ENCODE results near the gene LACRT. TPM values are rescaled to one million over a fixed set of nuclear protein-coding genes. Genes with fewer than 3 reads are reported as not detected.

Gene LACRT
- total and polyA plus RNA-seq, 2 experiments from 2014 or later = not detected

- Histone ChIP-seq H3K4me3 (no peak overlapping the region), H3K4me2 (ENCODE audit: unreplicated experiment) (no peak overlapping the region), H3K27me3 (replicated peaks; ENCODE audit: insufficient read depth) (no peaks in the 10 kb centered on the region; the same call in 1 of the 2 replicates), H3K9me3 (ENCODE audit: low read depth) (no peaks in the 10 kb centered on the region), H3K4me1 (ENCODE audit: insufficient read depth) (no peaks in the 10 kb centered on the region), H3K9ac (no peak overlapping the region), H3K9me2 (ENCODE audit: insufficient read depth) (no peaks in the 10 kb centered on the region), H3K27ac (no peak overlapping the region), H3K36me3 (ENCODE audit: low read depth) (no peaks in the 10 kb centered on the region), H3K79me2 (ENCODE audit: insufficient read depth) (no peaks in the 10 kb centered on the region), H3F3A (ENCODE audit: insufficient read depth) (no peaks in the 10 kb centered on the region), H4K20me1 (ENCODE audit: insufficient read depth) (no peaks in the 10 kb centered on the region), H2AFZ (no peak overlapping the region)
- in situ Hi-C loops (cut with MboI) = no loop called here
- TF ChIP-seq EZH2 (IDR thresholded peaks at IDR 0.05; ENCODE audit: insufficient read depth, poor library complexity, severe bottlenecking) = no peak
- no peak for TF ChIP-seq EZH2phosphoT487 (IDR thresholded peaks at IDR 0.05; ENCODE audit: insufficient read depth, low read depth)
- DNase-seq = no peak
- 42% methylated on average over 8 of the region's 8 CpGs for WGBS, 2 experiments (ENCODE audit: low coverage in 1 of 2, low lambda C conversion rate in 2 of 2, missing lambda C conversion rate in 2 of 2)
Measured at GRCh38 chr12:54631988-54632728, 2.5 kb downstream of the LACRT start.

- Histone ChIP-seq H3K4me1 (ENCODE audit: insufficient read depth) (no peaks in the 10 kb centered on the region), H3K36me3 (ENCODE audit: low read depth) (no peaks in the 10 kb centered on the region), H3F3A (ENCODE audit: insufficient read depth) (no peaks in the 10 kb centered on the region), H3K4me2 (ENCODE audit: unreplicated experiment) (no peak overlapping the region), H3K9me2 (ENCODE audit: insufficient read depth) (no peaks in the 10 kb centered on the region), H3K9me3 (ENCODE audit: low read depth) (no peaks in the 10 kb centered on the region), H3K9ac (no peak overlapping the region), H4K20me1 (ENCODE audit: insufficient read depth) (no peaks in the 10 kb centered on the region), H3K4me3 (no peak overlapping the region), H3K27ac (no peak overlapping the region), H2AFZ (no peak overlapping the region), H3K79me2 (ENCODE audit: insufficient read depth) (no peaks in the 10 kb centered on the region), H3K27me3 (replicated peaks; ENCODE audit: insufficient read depth) (no peaks in the 10 kb centered on the region; the same call in 1 of the 2 replicates)
- in situ Hi-C loops (cut with MboI) = no loop called here
- TF ChIP-seq EZH2phosphoT487 (IDR thresholded peaks at IDR 0.05; ENCODE audit: insufficient read depth, low read depth) = no peak
- TF ChIP-seq EZH2 (IDR thresholded peaks at IDR 0.05; ENCODE audit: insufficient read depth, poor library complexity, severe bottlenecking) = no peak
- WGBS, 2 experiments (ENCODE audit: low coverage in 1 of 2, low lambda C conversion rate in 2 of 2, missing lambda C conversion rate in 2 of 2) = 31 to 33% methylated on average over 5 of the region's 5 CpGs
- DNase-seq = no peak
Measured at GRCh38 chr12:54631551-54631950, 3.1 kb downstream of the LACRT start.

DNA sequence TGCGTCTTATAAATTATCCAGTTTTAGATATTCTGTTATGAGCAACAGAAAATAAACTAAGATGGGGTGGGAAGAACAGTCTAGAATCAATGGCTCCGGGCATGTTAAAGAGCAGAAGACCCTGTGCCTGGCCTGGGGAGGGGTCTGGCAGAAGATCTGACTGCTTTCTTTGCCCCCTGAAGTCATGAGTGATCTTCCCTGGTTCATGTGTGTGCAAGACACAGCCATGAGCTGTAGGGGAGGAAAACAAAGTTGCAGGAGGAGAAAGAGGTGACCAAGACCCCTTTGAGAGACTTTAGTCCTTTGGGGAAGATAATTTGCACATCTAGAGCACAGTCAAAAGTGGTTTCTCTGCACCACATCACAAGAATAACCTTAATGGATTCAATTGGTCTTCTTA is 4.8 kb downstream of the LACRT start:
- Histone ChIP-seq H3K27ac (no peak overlapping the region), H3F3A (ENCODE audit: insufficient read depth) (no peaks in the 10 kb centered on the region), H3K9me3 (ENCODE audit: low read depth) (no peaks in the 10 kb centered on the region), H3K9me2 (ENCODE audit: insufficient read depth) (no peaks in the 10 kb centered on the region), H2AFZ (no peak overlapping the region), H3K36me3 (ENCODE audit: low read depth) (no peaks in the 10 kb centered on the region), H3K4me1 (ENCODE audit: insufficient read depth) (no peaks in the 10 kb centered on the region), H3K79me2 (ENCODE audit: insufficient read depth) (no peaks in the 10 kb centered on the region), H4K20me1 (ENCODE audit: insufficient read depth) (no peaks in the 10 kb centered on the region), H3K9ac (no peak overlapping the region), H3K4me2 (ENCODE audit: unreplicated experiment) (no peak overlapping the region), H3K27me3 (replicated peaks; ENCODE audit: insufficient read depth) (peaks cover 6% of the 10 kb centered on the region; the same call in 1 of the 2 replicates), H3K4me3 (no peak overlapping the region)
- no peak for DNase-seq
- TF ChIP-seq EZH2 (IDR thresholded peaks at IDR 0.05; ENCODE audit: insufficient read depth, poor library complexity, severe bottlenecking) = no peak
- no peak for TF ChIP-seq EZH2phosphoT487 (IDR thresholded peaks at IDR 0.05; ENCODE audit: insufficient read depth, low read depth)
- in situ Hi-C loops (cut with MboI) = no loop called here
- 38 to 42% methylated on average over 2 of the region's 2 CpGs for WGBS, 2 experiments (ENCODE audit: low coverage in 1 of 2, low lambda C conversion rate in 2 of 2, missing lambda C conversion rate in 2 of 2)

- no peak overlapping the region for H3K4me2 ChIP-seq (ENCODE audit: unreplicated experiment)
- DNase-seq = no peak
- no peaks in the 10 kb centered on the region for H3K9me3 ChIP-seq (ENCODE audit: low read depth)
- in situ Hi-C loops (cut with MboI) = no loop called here
- H3K79me2 ChIP-seq (ENCODE audit: insufficient read depth) = no peaks in the 10 kb centered on the region
- no peak overlapping the region for H3K27ac ChIP-seq
- 26 to 42% methylated on average over 3 of the region's 3 CpGs for WGBS, 2 experiments (ENCODE audit: low coverage in 1 of 2, low lambda C conversion rate in 2 of 2, missing lambda C conversion rate in 2 of 2)
- TF ChIP-seq EZH2 (IDR thresholded peaks at IDR 0.05; ENCODE audit: insufficient read depth, poor library complexity, severe bottlenecking) (no peak), EZH2phosphoT487 (IDR thresholded peaks at IDR 0.05; ENCODE audit: insufficient read depth, low read depth) (no peak)
- no peaks in the 10 kb centered on the region for H4K20me1 ChIP-seq (ENCODE audit: insufficient read depth)
- no peaks in the 10 kb centered on the region for H3K9me2 ChIP-seq (ENCODE audit: insufficient read depth)
- no peaks in the 10 kb centered on the region for H3K4me1 ChIP-seq (ENCODE audit: insufficient read depth)
- no peak overlapping the region for H3K9ac ChIP-seq
- no peaks in the 10 kb centered on the region for H3K36me3 ChIP-seq (ENCODE audit: low read depth)
- H3F3A ChIP-seq (ENCODE audit: insufficient read depth) = no peaks in the 10 kb centered on the region
- no peak overlapping the region for H3K4me3 ChIP-seq
- H2AFZ ChIP-seq = no peak overlapping the region
- peaks cover 18% of the 10 kb centered on the region for H3K27me3 ChIP-seq (replicated peaks; ENCODE audit: insufficient read depth)
Measured at GRCh38 chr12:54628186-54628846, 6.4 kb downstream of the LACRT start.
